Pancreas (tissue), 10 donors: Measurements from ENCODE around the gene OBSCN. TPM values are rescaled to one million over a fixed set of nuclear protein-coding genes. Genes with fewer than 3 reads are reported as not detected.
A peak's percentile ranks its signal among the peaks of the same experiment; 100 is the strongest.

Experiments
- ATAC-seq, 4 donors: fragments of 200-7000 bp; cut with Tn5 transposase; one replicate each; pipeline versions ENCODE4 v1.8.0 to v1.9.1; 2020; ENCODE audit warnings: mild to moderate bottlenecking in 4 of 4, moderate library complexity in 4 of 4
- DNase-seq, 6 donors: peaks; one replicate each; pipeline ENCODE4 v3.0.0-alpha.2; 2020
- FAIRE-seq: peaks from 2 replicates; lab custom pipeline; 2012; peaks lifted over from hg19 to GRCh38; lab: Jason Lieb, UNC
- H3K27ac ChIP-seq, 4 donors: fragments of 200-600 bp; sonication (generic); 1 replicate in 3 of 4; 2 replicates in 1 of 4; pipeline versions ENCODE4 v1.5.0 to v1.8.0; 2020
- H3K27me3 ChIP-seq, 4 donors: fragments of 200-600 bp; one replicate each; pipeline ENCODE4 v1.8.0; 2021
- H3K36me3 ChIP-seq, 3 donors: fragments of 200-600 bp; sonication (generic) in 1 of 3; one replicate each; pipeline versions ENCODE4 v1.5.0 to v1.8.0; 2020 to 2021
- H3K4me1 ChIP-seq, 3 donors: fragments of 200-600 bp; one replicate each; pipeline ENCODE4 v1.8.0; 2021
- H3K4me3 ChIP-seq, 4 donors: fragments of 200-600 bp; sonication (generic) in 2 of 4; one replicate each; pipeline versions ENCODE4 v1.5.0 to v1.8.0; 2020 to 2021
- H3K9me3 ChIP-seq, 4 donors: fragments of 200-600 bp; one replicate each; pipeline ENCODE4 v1.8.0; 2021
- CTCF ChIP-seq, 4 donors: fragments of 200-600 bp; sonication (generic) in 3 of 4; IDR thresholded peaks; one replicate each; pipeline versions ENCODE4 v1.5.0 to v1.8.0; 2021; ENCODE audit warnings: antibody characterized with exemption in 4 of 4
- WGBS, 2 donors: extraction: QIAGEN DNeasy Blood & Tissue Kit; methylation state at CpG; one replicate each; pipeline ENCODE4 v1.1.7; 2013; 5-methylcytosine and 5-hydroxymethylcytosine counted together
- intact Hi-C, 3 donors: fragments of 100-400 bp; cut with DNase I; formaldehyde crosslinking; loops; one replicate each; pipeline versions ENCODE4 v1.11.1 to v1.14.2; 2022
- polyA plus RNA-seq, 2 donors: library from polyadenylated mRNA; stranded (reverse); fragments of 200-250 nt; gene quantifications; one replicate each; pipeline ENCODE4 v1.2.3, GENCODE V29; 2013
- total RNA-seq, 6 donors: library from RNA; stranded (reverse); fragmentation: NEBNext Ultra II Directional in 4 of 6; extraction: Animal tissue kit (Norgen Biotek cat#: 25700) in 4 of 6; gene quantifications; one replicate each; pipeline versions ENCODE4 v1.2.1 to v1.2.4, GENCODE V29; 2021 to 2023
- donor health status: healthy with polysubstance abuse.
- donor health status: DM: no; HTN: no; CAD: no; lungs with moderate emphysema.
- donor health status: DM: no; HTN: no; CAD: no.
- donor health status: control.
- donor health status: control.
- donor health status: Bipolar disorder and iron deficiency.
- donor health status: DM: yes; HTN: yes; CAD: no.
- donor health status: DM: no; HTN: no; CAD: no.
- donor health status: DM: no; HTN: no; CAD: no.
- donor health status: DM: yes; HTN: yes; CAD: no.

The OBSCN gene
- total and polyA plus RNA-seq, 8 donors: 7.9 to 61.4 (median 11.3) TPM

- intact Hi-C loops: no loop called here
- H3K27me3 ChIP-seq: no peaks in the 10 kb centered on the region
- no peak for ATAC-seq
- H3K36me3 ChIP-seq: no peaks in the 10 kb centered on the region
- H3K4me3 ChIP-seq: no peak overlapping the region
- DNase-seq: no peak
- H3K4me1 ChIP-seq: no peaks in the 10 kb centered on the region
- WGBS, 2 donors: 96 to 100% methylated on average over 1 of the region's 1 CpG
- H3K9me3 ChIP-seq: no peaks in the 10 kb centered on the region
- H3K27ac ChIP-seq: no peak overlapping the region
- FAIRE-seq: no peak
- TF ChIP-seq CTCF (IDR thresholded peaks at IDR 0.05): no peak
Observed at GRCh38 chr1:228258486-228258885, 50.6 kb downstream of the OBSCN start.

- ATAC-seq (no peak), FAIRE-seq (no peak), DNase-seq (peak in 1 of 6 donors; percentile 37)
- intact Hi-C loops: no loop called here
- no peak for TF ChIP-seq CTCF (IDR thresholded peaks at IDR 0.05)
- no peak overlapping the region for H3K4me3 ChIP-seq
- H3K27me3 ChIP-seq: no peaks in the 10 kb centered on the region
- no peak overlapping the region for H3K27ac ChIP-seq
- WGBS, 2 donors: 89 to 94% methylated on average over 9 of the region's 9 CpGs
- no peaks in the 10 kb centered on the region for H3K4me1 ChIP-seq
- H3K9me3 ChIP-seq: no peaks in the 10 kb centered on the region
- no peaks in the 10 kb centered on the region for H3K36me3 ChIP-seq
Observed at GRCh38 chr1:228259368-228259894, 51.6 kb downstream of the OBSCN start.

DNA sequence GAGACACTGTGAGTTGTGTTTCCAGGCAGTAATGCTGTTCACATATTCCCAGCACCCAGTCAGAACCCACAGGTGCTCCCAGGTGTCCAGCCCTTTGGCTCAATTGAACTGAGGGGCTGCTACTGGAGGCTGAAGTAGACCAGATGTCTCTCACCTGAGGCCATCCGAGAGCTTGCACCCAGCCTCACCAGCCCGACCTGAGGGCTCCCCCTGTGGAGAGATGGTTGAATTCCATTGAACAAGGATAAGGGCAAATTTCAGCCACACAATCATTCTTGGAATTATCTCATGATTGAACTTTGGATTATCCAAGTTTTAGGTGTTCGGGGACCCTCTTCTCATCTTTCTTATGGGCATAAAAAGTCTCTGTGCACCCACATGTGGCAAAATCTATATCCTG, 52.1 kb downstream of the OBSCN start:
- intact Hi-C loops: no loop called here
- no peak for ATAC-seq
- Histone ChIP-seq H3K36me3 (no peaks in the 10 kb centered on the region), H3K27me3 (no peaks in the 10 kb centered on the region), H3K4me3 (no peak overlapping the region), H3K27ac (no peak overlapping the region), H3K9me3 (no peaks in the 10 kb centered on the region), H3K4me1 (no peaks in the 10 kb centered on the region)
- DNase-seq: no peak
- 74 to 75% methylated on average over 3 of the region's 3 CpGs for WGBS, 2 donors
- FAIRE-seq: no peak
- no peak for TF ChIP-seq CTCF (IDR thresholded peaks at IDR 0.05)

GRCh38 chr1:228261706-228262105, 53.9 kb downstream of the OBSCN start:
- H3K27ac ChIP-seq: no peak overlapping the region
- H3K4me1 ChIP-seq: no peaks in the 10 kb centered on the region
- no peak for FAIRE-seq
- no peak overlapping the region for H3K4me3 ChIP-seq
- intact Hi-C loops: no loop called here
- H3K36me3 ChIP-seq: no peaks in the 10 kb centered on the region
- no peak for TF ChIP-seq CTCF (IDR thresholded peaks at IDR 0.05)
- no peak for ATAC-seq
- no peak for DNase-seq
- no peaks in the 10 kb centered on the region for H3K9me3 ChIP-seq
- 47 to 62% methylated on average over 1 of the region's 1 CpG for WGBS, 2 donors
- no peaks in the 10 kb centered on the region for H3K27me3 ChIP-seq

DNA sequence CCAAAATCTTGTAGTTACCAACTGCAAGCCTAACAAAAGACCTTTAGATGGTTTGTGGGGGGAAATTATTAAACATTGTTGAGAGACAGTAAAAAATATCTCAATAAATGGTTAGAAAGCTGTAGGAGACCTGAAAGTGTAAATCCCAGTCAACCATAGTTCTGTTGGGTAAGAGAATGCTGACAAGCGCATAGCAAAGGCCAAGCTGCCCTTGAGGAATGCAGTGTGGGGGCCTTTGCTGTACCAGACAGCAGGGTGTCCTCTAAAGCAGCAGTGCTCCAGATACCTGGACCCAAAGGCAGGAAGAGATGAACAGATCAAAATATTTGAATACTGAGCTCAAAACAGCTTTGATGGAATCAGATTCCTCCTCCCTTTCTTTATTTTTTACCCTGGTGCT, 54.6 kb downstream of the OBSCN start:
- 97% methylated on average over 1 of the region's 1 CpG for WGBS, 2 donors
- ATAC-seq (no peak), FAIRE-seq (no peak), DNase-seq (no peak)
- no peaks in the 10 kb centered on the region for H3K27me3 ChIP-seq
- H3K27ac ChIP-seq: no peak overlapping the region
- no peaks in the 10 kb centered on the region for H3K36me3 ChIP-seq
- TF ChIP-seq CTCF (IDR thresholded peaks at IDR 0.05): no peak
- H3K4me1 ChIP-seq: no peaks in the 10 kb centered on the region
- no peak overlapping the region for H3K4me3 ChIP-seq
- intact Hi-C loops: no loop called here
- no peaks in the 10 kb centered on the region for H3K9me3 ChIP-seq
